Hepatocyte (in vitro differentiated cells): ENCODE measurements around the gene PTH1R. TPM values are rescaled to one million over a fixed set of nuclear protein-coding genes. Genes with fewer than 3 reads are reported as not detected.

Source experiments
- DNase-seq: peaks from one replicate; pipeline ENCODE4 v3.0.0-alpha.2; 2016; ENCODE audit warnings: low spot score
- H2AFZ ChIP-seq: fragments of 200-600 bp; sonication (generic); 2 replicates; pipeline ENCODE4 v1.6.0; 2016; ENCODE audit warnings: antibody characterized with exemption, mild to moderate bottlenecking
- H3K27ac ChIP-seq: fragments of 200-600 bp; sonication (generic); 2 replicates; pipeline ENCODE4 v1.5.1; 2016; ENCODE audit warnings: mild to moderate bottlenecking
- H3K27me3 ChIP-seq: fragments of 200-600 bp; sonication (generic); 2 replicates; pipeline ENCODE4 v1.6.1; 2016
- H3K36me3 ChIP-seq: fragments of 200-600 bp; sonication (generic); replicated peaks from 2 replicates; pipeline ENCODE4 v1.5.1; 2016; ENCODE audit warnings: low read depth; ENCODE audit not compliant: insufficient read depth
- H3K4me1 ChIP-seq: fragments of 200-600 bp; sonication (generic); 2 replicates; pipeline ENCODE4 v1.5.1; 2016; ENCODE audit warnings: mild to moderate bottlenecking, moderate library complexity; ENCODE audit not compliant: insufficient read depth
- H3K4me2 ChIP-seq: fragments of 200-600 bp; sonication (generic); 2 replicates; pipeline ENCODE4 v1.6.0; 2016
- H3K4me3 ChIP-seq: fragments of 200-600 bp; sonication (generic); 2 replicates; pipeline ENCODE4 v1.5.1; 2016; ENCODE audit warnings: mild to moderate bottlenecking
- H3K79me2 ChIP-seq: fragments of 200-600 bp; sonication (generic); 2 replicates; pipeline ENCODE4 v1.6.0; 2017; ENCODE audit warnings: mild to moderate bottlenecking
- H3K9me2 ChIP-seq: fragments of 200-600 bp; sonication (generic); replicated peaks from 2 replicates; pipeline ENCODE4 v1.6.0; 2017; ENCODE audit warnings: mild to moderate bottlenecking; ENCODE audit not compliant: insufficient read depth
- H3K9me3 ChIP-seq: fragments of 200-600 bp; sonication (generic); 2 replicates; pipeline ENCODE4 v1.5.1; 2016; ENCODE audit warnings: low read depth, mild to moderate bottlenecking
- H4K20me1 ChIP-seq: fragments of 200-600 bp; sonication (generic); 2 replicates; pipeline ENCODE4 v1.6.0; 2016; ENCODE audit warnings: mild to moderate bottlenecking; ENCODE audit not compliant: insufficient read depth, poor library complexity, severe bottlenecking
- CTCF ChIP-seq: fragments of 200-600 bp; sonication (generic); IDR thresholded peaks from 2 replicates; pipeline ENCODE4 v1.5.1; 2016; ENCODE audit warnings: antibody characterized with exemption, mild to moderate bottlenecking; ENCODE audit not compliant: poor library complexity
- EZH2 ChIP-seq: fragments of 200-600 bp; sonication (generic); IDR thresholded peaks from 2 replicates; pipeline ENCODE4 v1.6.1; 2016; ENCODE audit warnings: antibody characterized with exemption, mild to moderate bottlenecking, borderline replicate concordance
- EZH2phosphoT487 ChIP-seq: fragments of 200-600 bp; sonication (generic); IDR thresholded peaks from one replicate; pipeline ENCODE4 v1.6.1; 2018; ENCODE audit warnings: antibody characterized with exemption, mild to moderate bottlenecking, low read depth, moderate library complexity; ENCODE audit not compliant: unreplicated experiment, severe bottlenecking
- WGBS: methylation state at CpG from one replicate; pipeline ENCODE4 v1.1.6; 2016; ENCODE audit warnings: low lambda C conversion rate; ENCODE audit errors: missing lambda C conversion rate; 5-methylcytosine and 5-hydroxymethylcytosine counted together
- polyA plus RNA-seq: library from polyadenylated mRNA; unstranded; fragments of >200 nt; fragmentation: Nextera tagmentation; extraction: Ambion mirVana; gene quantifications from 2 replicates; pipeline ENCODE4 v1.2.1, GENCODE V29; 2016
- total RNA-seq: library from RNA; depleted of rRNA; stranded (reverse); fragments of >200 nt; gene quantifications from 2 replicates; pipeline ENCODE4 v1.2.3, GENCODE V29; 2014

The PTH1R gene
- total and polyA plus RNA-seq, 2 experiments from 2014 or later = 14.5 to 31.0 TPM

- no peak overlapping the region for H2AFZ ChIP-seq
- 74% methylated on average over 12 of the region's 12 CpGs for WGBS
- H3K4me1 ChIP-seq = peaks cover 22% of the 10 kb centered on the region
- no peak overlapping the region for H3K4me3 ChIP-seq
- no peaks in the 10 kb centered on the region for H3K79me2 ChIP-seq
- H3K9me2 ChIP-seq = no peaks in the 10 kb centered on the region
- no peak overlapping the region for H3K4me2 ChIP-seq
- no peaks in the 10 kb centered on the region for H4K20me1 ChIP-seq
- TF ChIP-seq EZH2 (no peak), CTCF (no peak), EZH2phosphoT487 (no peak)
- DNase-seq = no peak
- no peaks in the 10 kb centered on the region for H3K36me3 ChIP-seq
- H3K9me3 ChIP-seq = no peaks in the 10 kb centered on the region
- H3K27ac ChIP-seq = no peak overlapping the region
- H3K27me3 ChIP-seq = no peaks in the 10 kb centered on the region
Observed at GRCh38 chr3:46861605-46862368, 15.7 kb upstream of the PTH1R start.

- no peak for TF ChIP-seq EZH2
- no peak for TF ChIP-seq CTCF
- TF ChIP-seq EZH2phosphoT487 = no peak
- H3K79me2 ChIP-seq = no peaks in the 10 kb centered on the region
- peak overlapping the region; percentile 39 for H3K27ac ChIP-seq
- H4K20me1 ChIP-seq = no peaks in the 10 kb centered on the region
- no peaks in the 10 kb centered on the region for H3K36me3 ChIP-seq
- no peak overlapping the region for H2AFZ ChIP-seq
- H3K9me3 ChIP-seq = no peaks in the 10 kb centered on the region
- 84% methylated on average over 7 of the region's 7 CpGs for WGBS
- H3K4me3 ChIP-seq = no peak overlapping the region
- DNase-seq = no peak
- peaks cover 22% of the 10 kb centered on the region for H3K4me1 ChIP-seq
- no peak overlapping the region for H3K4me2 ChIP-seq
- H3K9me2 ChIP-seq = no peaks in the 10 kb centered on the region
- H3K27me3 ChIP-seq = no peaks in the 10 kb centered on the region
Observed at GRCh38 chr3:46862369-46863025, 15.0 kb upstream of the PTH1R start.

GRCh38 chr3:46863261-46863782 lies 14.2 kb upstream of the PTH1R start, which contains the start of gene MYL3:
TSS of gene MYL3 (minus strand) at chr3:46863444. CDS start at chr3:46863390, 54 bp downstream.
- H3K36me3 ChIP-seq = no peaks in the 10 kb centered on the region
- no peak for TF ChIP-seq EZH2
- no peak for TF ChIP-seq CTCF
- TF ChIP-seq EZH2phosphoT487 = no peak
- H4K20me1 ChIP-seq = no peaks in the 10 kb centered on the region
- no peaks in the 10 kb centered on the region for H3K27me3 ChIP-seq
- no peak within 1 kb of the TSS for H3K4me2 ChIP-seq
- H3K27ac ChIP-seq = peak within 1 kb of the TSS; percentile 71
- H3K79me2 ChIP-seq = no peaks in the 10 kb centered on the region
- H3K9me2 ChIP-seq = no peaks in the 10 kb centered on the region
- H2AFZ ChIP-seq = no peak within 1 kb of the TSS
- peak; percentile 48 for DNase-seq
- H3K4me1 ChIP-seq = peaks cover 26% of the 10 kb centered on the region
- no peak within 1 kb of the TSS for H3K4me3 ChIP-seq
- WGBS = 69% methylated on average over 7 of the region's 7 CpGs
- no peaks in the 10 kb centered on the region for H3K9me3 ChIP-seq
